Thyroid gland (tissue), 4 donors: ENCODE data around the gene WNT4. TPM values are rescaled to one million over a fixed set of nuclear protein-coding genes. Genes with fewer than 3 reads are reported as not detected.

Experiments
- DNase-seq, 2 donors: peaks; one replicate each; pipeline ENCODE4 v3.0.0-alpha.2; 2019
- H3K27ac ChIP-seq, 3 donors: fragments of 200-600 bp; sonication (generic); 1 replicate in 2 of 3; 2 replicates in 1 of 3; pipeline ENCODE4 v1.5.1; 2016 to 2019; ENCODE audit warnings: mild to moderate bottlenecking in 1 of 3, moderate library complexity in 1 of 3
- H3K27me3 ChIP-seq: fragments of 200-600 bp; sonication (generic); one replicate; pipeline ENCODE4 v1.5.1; 2019
- H3K36me3 ChIP-seq, 2 donors: fragments of 200-600 bp; sonication (generic); one replicate each; pipeline ENCODE4 v1.5.1; 2016 to 2019
- H3K4me1 ChIP-seq, 2 donors: fragments of 200-600 bp; sonication (generic); one replicate each; pipeline ENCODE4 v1.5.1; 2017 to 2019
- H3K4me3 ChIP-seq, 3 donors: fragments of 200-600 bp; sonication (generic); replicated peaks in 1 of 3; 1 replicate in 2 of 3; 2 replicates in 1 of 3; pipeline ENCODE4 v1.5.1; 2016; ENCODE audit warnings: mild to moderate bottlenecking in 1 of 3
- H3K9me3 ChIP-seq: fragments of 200-600 bp; sonication (generic); one replicate; pipeline ENCODE4 v1.5.1; 2017
- CTCF ChIP-seq, 6 experiments: fragments of 200-600 bp in 3 of 6; fragments of 450-650 bp in 3 of 6; sonication (generic) in 3 of 6; IDR thresholded peaks; one replicate each; pipeline ENCODE4 v1.5.1; 2016 to 2019; ENCODE audit warnings: antibody characterized with exemption in 6 of 6, mild to moderate bottlenecking in 2 of 6, inconsistent platforms in 1 of 6, moderate library complexity in 1 of 6
- POLR2A ChIP-seq, 2 donors: fragments of 450-650 bp; IDR thresholded peaks; one replicate each; pipeline ENCODE4 v1.6.1; 2017; ENCODE audit warnings: antibody characterized with exemption in 2 of 2, mild to moderate bottlenecking in 2 of 2, moderate library complexity in 1 of 2
- WGBS, 2 donors: methylation state at CpG; one replicate each; pipeline ENCODE4 v1.1.5; 2017; 5-methylcytosine and 5-hydroxymethylcytosine counted together
- intact Hi-C: fragments of 100-400 bp; cut with DNase I; formaldehyde crosslinking; loops from one replicate; pipeline ENCODE4 v1.15.1; 2023
- total RNA-seq, 4 donors: library from RNA; depleted of rRNA; stranded (reverse); fragments of >200 nt; gene quantifications; one replicate each; pipeline ENCODE4 v1.2.3, GENCODE V29; 2016

Gene WNT4
- total RNA-seq, 4 donors from 2014 or later, result 0.29 to 3.0 (median 0.43) TPM

DNA sequence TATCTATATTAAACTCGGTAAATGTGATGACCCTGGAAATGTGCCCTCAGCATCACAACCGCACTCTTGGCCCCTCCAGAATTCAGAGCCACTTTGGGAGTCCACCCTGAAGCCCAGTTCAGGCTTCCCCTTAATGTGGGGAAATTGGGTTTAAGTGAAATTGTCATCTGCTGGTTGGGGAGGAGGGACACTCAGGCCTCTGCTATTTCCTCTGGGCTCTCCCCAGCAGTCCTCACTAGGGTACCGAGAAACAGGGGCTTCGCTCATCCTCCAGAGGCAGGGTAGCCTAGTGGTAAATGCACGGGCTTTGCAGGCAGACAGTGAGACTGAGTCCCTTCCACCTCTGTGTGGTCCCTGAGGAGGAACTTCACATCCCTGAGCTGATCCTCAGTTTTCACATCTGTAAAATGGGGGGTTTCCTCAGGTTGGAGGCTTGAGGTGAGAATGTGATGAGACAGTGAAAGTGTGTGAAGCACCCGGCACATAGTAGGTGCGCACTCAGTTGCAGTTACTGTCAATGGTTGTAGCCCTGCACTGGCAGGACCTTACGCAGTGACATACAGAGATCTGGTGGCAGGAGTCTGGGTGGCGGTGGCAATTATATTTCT, 14.6 kb upstream of the WNT4 start:
- H3K4me3 ChIP-seq, result no peak overlapping the region
- H3K9me3 ChIP-seq, result no peaks in the 10 kb centered on the region
- no peaks in the 10 kb centered on the region for H3K4me1 ChIP-seq
- no peak for DNase-seq
- 88 to 98% methylated on average over 9 of the region's 9 CpGs for WGBS, 2 donors
- H3K27ac ChIP-seq, result no peak overlapping the region
- no peaks in the 10 kb centered on the region for H3K27me3 ChIP-seq
- TF ChIP-seq CTCF (IDR thresholded peaks at IDR 0.05), result no peak
- no peak for TF ChIP-seq POLR2A (IDR thresholded peaks at IDR 0.05)
- intact Hi-C loops, result no loop called here
- H3K36me3 ChIP-seq, result no peaks in the 10 kb centered on the region

GRCh38 chr1:22155517-22155916, 12.6 kb upstream of the WNT4 start:
- no peaks in the 10 kb centered on the region for H3K4me1 ChIP-seq
- 81 to 90% methylated on average over 4 of the region's 4 CpGs for WGBS, 2 donors
- no peaks in the 10 kb centered on the region for H3K9me3 ChIP-seq

DNA sequence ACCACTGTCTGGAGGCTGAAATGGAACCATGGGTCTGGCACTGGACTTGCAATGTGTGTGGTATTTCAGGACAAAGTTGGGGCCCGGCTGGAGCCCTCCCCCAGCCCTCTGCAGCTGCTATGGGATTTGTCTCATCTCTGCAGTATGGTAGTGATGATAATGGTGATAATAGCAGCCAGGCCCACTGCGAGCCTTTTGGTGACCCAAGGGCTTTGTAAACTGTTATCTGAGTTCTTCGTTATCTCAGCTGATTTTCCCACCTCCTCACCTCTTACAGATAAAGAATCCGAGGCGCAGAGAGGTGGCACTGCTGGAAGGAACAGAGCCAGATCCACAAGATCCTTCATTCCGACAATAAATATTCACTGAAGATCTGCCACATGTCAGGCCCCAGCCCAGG, 11.7 kb upstream of the WNT4 start:
- no peak overlapping the region for H3K4me3 ChIP-seq
- no peaks in the 10 kb centered on the region for H3K27me3 ChIP-seq
- intact Hi-C loops, result no loop called here
- 79 to 83% methylated on average over 6 of the region's 6 CpGs for WGBS, 2 donors
- no peaks in the 10 kb centered on the region for H3K4me1 ChIP-seq
- no peaks in the 10 kb centered on the region for H3K9me3 ChIP-seq
- DNase-seq, result no peak
- TF ChIP-seq POLR2A (IDR thresholded peaks at IDR 0.05), result no peak
- TF ChIP-seq CTCF (IDR thresholded peaks at IDR 0.05), result no peak
- H3K27ac ChIP-seq, result no peak overlapping the region
- H3K36me3 ChIP-seq, result no peaks in the 10 kb centered on the region

More at GRCh38 chr1:22155517-22155916, 12.6 kb upstream of the WNT4 start:
- intact Hi-C loops, result no loop called here
- Histone ChIP-seq H3K4me3 (no peak overlapping the region), H3K36me3 (no peaks in the 10 kb centered on the region), H3K27me3 (no peaks in the 10 kb centered on the region), H3K27ac (no peak overlapping the region)
- no peak for TF ChIP-seq CTCF (IDR thresholded peaks at IDR 0.05)
- no peak for TF ChIP-seq POLR2A (IDR thresholded peaks at IDR 0.05)
- DNase-seq, result no peak

GRCh38 chr1:22153660-22154437, 11.0 kb upstream of the WNT4 start:
- intact Hi-C loops, result no loop called here
- H3K4me3 ChIP-seq, result no peak overlapping the region

More at GRCh38 chr1:22153660-22154437, 11.0 kb upstream of the WNT4 start:
- Histone ChIP-seq H3K27me3 (no peaks in the 10 kb centered on the region), H3K9me3 (no peaks in the 10 kb centered on the region), H3K36me3 (no peaks in the 10 kb centered on the region), H3K27ac (no peak overlapping the region), H3K4me1 (no peaks in the 10 kb centered on the region)
- TF ChIP-seq CTCF (IDR thresholded peaks at IDR 0.05) (no peak), POLR2A (IDR thresholded peaks at IDR 0.05) (no peak)
- WGBS, 2 donors, result 78 to 80% methylated on average over 25 of the region's 25 CpGs
- no peak for DNase-seq
